Measurements from ENCODE around the gene FSTL3. TPM values are rescaled to one million over a fixed set of nuclear protein-coding genes. Genes with fewer than 3 reads are reported as not detected.
"Not testable (repeated sequence)": the region's sequence is repeated elsewhere in the genome, so short reads cannot be mapped to it uniquely, and the experiment has no call there.

Gene FSTL3
- polyA plus RNA-seq, 1 of the 3 experiments (the other 2 are of a cell fraction): 64.4 TPM

DNA sequence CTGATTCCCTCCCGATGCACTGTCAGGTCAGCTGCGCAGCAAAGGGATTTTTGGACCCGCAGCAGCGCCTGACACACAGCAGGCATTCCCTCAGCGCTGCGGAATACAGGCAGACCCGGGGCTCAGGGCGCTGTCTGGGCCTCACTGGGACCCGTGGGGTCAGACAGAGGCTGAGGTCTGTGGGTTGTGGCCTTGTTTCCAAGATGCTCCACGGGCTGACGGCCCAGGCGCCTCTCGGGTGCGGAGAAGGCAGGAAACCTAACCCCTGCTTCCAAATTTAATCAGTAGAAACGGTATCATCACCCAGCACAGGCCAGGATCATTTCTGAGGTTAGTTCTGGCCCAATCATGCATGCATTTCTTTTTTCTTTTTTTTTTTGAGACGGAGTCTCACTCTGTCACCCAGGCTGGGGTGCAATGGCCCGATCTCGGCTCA is 12.5 kb upstream of the FSTL3 start (continued):
- no peak for TF ChIP-seq FOSL2 (IDR thresholded peaks at IDR 0.05; ENCODE audit: borderline replicate concordance, low read depth)

DNA sequence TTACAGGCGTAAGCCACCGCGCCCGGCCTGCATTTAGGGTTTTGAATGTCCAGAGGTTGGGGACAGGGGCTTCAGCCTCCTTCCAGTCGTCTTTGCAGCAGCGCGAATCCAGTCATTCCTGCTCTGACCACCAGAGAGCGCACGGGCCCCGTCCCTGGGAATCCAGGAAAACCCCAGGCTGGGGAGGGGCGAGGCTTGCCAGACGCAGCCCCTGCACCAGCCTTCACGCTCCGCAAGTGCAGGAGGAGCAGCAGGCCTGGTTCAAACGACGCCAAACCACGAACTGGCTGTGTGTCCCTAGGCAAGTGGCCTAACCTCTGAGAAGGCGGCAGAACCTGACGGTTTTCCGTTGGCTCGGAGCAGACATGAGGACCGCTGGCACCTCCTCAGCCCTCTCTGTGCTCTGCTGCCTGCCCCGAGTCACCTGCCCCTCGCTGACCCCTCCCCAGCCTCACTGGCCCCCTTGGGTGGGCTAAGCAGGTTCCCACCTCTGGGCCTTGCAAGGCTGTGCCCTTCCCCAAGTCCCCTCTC is 11.2 kb upstream of the FSTL3 start:
- 4% methylated on average over 13 of the region's 24 CpGs for WGBS (ENCODE audit: low lambda C conversion rate)
- peak overlapping the region; percentile 63; the same call in 1 of the 2 replicates for H2AFZ ChIP-seq (ENCODE audit: low read depth)
- H3K4me1 ChIP-seq (ENCODE audit: control insufficient read depth in 1 of 2, insufficient read depth in 2 of 2, low read depth in 1 of 2, low read length in 1 of 2): peaks cover 7 to 29% of the 10 kb centered on the region in 2 experiments; a peak in 2 of 4 replicates
- H4K20me1 ChIP-seq (ENCODE audit: insufficient read depth): peaks cover 25% of the 10 kb centered on the region
- H3K27ac ChIP-seq (ENCODE audit: low read depth in 2 of 2, low read length in 1 of 2): peak overlapping the region in 1 of 2 experiments; percentile 44; a peak in 1 of 4 replicates
- H3K9me2 ChIP-seq: no peaks in the 10 kb centered on the region
- H3K79me2 ChIP-seq (ENCODE audit: insufficient read depth): peaks cover 33% of the 10 kb centered on the region
- H3K9me3 ChIP-seq: no peaks in the 10 kb centered on the region
- peak; percentile 97 for DNase-seq
- CTCF ChIA-PET: interaction anchor here (1.4 kb wide), 1 partner anchor 69 kb away, joined by 7 read pairs; no protein-coding TSS in a partner anchor
- H3K4me2 ChIP-seq: peak overlapping the region; percentile 81; the same call in 1 of the 2 replicates
- peak; percentile 42; the same call in 1 of the 2 replicates for TF ChIP-seq MXI1 (IDR thresholded peaks at IDR 0.05; ENCODE audit: low read depth, low read length)
- peak; percentile 54 for TF ChIP-seq CHD2 (IDR thresholded peaks at IDR 0.05; ENCODE audit: low read length, partially characterized antibody)
- peak; percentile 93 for TF ChIP-seq SMC3 (IDR thresholded peaks at IDR 0.05; ENCODE audit: low read depth, low read length)
- TF ChIP-seq, protein P1, sequence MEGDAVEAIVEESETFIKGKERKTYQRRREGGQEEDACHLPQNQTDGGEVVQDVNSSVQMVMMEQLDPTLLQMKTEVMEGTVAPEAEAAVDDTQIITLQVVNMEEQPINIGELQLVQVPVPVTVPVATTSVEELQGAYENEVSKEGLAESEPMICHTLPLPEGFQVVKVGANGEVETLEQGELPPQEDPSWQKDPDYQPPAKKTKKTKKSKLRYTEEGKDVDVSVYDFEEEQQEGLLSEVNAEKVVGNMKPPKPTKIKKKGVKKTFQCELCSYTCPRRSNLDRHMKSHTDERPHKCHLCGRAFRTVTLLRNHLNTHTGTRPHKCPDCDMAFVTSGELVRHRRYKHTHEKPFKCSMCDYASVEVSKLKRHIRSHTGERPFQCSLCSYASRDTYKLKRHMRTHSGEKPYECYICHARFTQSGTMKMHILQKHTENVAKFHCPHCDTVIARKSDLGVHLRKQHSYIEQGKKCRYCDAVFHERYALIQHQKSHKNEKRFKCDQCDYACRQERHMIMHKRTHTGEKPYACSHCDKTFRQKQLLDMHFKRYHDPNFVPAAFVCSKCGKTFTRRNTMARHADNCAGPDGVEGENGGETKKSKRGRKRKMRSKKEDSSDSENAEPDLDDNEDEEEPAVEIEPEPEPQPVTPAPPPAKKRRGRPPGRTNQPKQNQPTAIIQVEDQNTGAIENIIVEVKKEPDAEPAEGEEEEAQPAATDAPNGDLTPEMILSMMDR (IDR thresholded peaks at IDR 0.05): peak; percentile 88
- TF ChIP-seq, protein P2, sequence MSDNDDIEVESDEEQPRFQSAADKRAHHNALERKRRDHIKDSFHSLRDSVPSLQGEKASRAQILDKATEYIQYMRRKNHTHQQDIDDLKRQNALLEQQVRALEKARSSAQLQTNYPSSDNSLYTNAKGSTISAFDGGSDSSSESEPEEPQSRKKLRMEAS (IDR thresholded peaks at IDR 0.05; ENCODE audit: low read depth): peak; percentile 88
- TF ChIP-seq, protein P3, sequence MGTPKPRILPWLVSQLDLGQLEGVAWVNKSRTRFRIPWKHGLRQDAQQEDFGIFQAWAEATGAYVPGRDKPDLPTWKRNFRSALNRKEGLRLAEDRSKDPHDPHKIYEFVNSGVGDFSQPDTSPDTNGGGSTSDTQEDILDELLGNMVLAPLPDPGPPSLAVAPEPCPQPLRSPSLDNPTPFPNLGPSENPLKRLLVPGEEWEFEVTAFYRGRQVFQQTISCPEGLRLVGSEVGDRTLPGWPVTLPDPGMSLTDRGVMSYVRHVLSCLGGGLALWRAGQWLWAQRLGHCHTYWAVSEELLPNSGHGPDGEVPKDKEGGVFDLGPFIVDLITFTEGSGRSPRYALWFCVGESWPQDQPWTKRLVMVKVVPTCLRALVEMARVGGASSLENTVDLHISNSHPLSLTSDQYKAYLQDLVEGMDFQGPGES (IDR thresholded peaks at IDR 0.05; ENCODE audit: low read depth, low read length): no peak
- TF ChIP-seq YY1 (IDR thresholded peaks at IDR 0.05; ENCODE audit: low read depth): no peak
- no peak for TF ChIP-seq ELF1 (IDR thresholded peaks at IDR 0.05)
- TF ChIP-seq, protein P4, sequence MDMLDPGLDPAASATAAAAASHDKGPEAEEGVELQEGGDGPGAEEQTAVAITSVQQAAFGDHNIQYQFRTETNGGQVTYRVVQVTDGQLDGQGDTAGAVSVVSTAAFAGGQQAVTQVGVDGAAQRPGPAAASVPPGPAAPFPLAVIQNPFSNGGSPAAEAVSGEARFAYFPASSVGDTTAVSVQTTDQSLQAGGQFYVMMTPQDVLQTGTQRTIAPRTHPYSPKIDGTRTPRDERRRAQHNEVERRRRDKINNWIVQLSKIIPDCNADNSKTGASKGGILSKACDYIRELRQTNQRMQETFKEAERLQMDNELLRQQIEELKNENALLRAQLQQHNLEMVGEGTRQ (IDR thresholded peaks at IDR 0.05; ENCODE audit: borderline replicate concordance, low read depth, low read length): no peak
- no peak for TF ChIP-seq SIN3A (IDR thresholded peaks at IDR 0.05; ENCODE audit: borderline replicate concordance, low read depth, low read length)
- TF ChIP-seq FOXJ3 (CRISPR knock-in tag; IDR thresholded peaks at IDR 0.05): no peak
- TF ChIP-seq NRF1 (IDR thresholded peaks at IDR 0.05; ENCODE audit: low read depth, low read length): no peak
- peak; percentile 96 for TF ChIP-seq RAD21 (IDR thresholded peaks at IDR 0.05; ENCODE audit: low read length)
- TF ChIP-seq, protein P5, sequence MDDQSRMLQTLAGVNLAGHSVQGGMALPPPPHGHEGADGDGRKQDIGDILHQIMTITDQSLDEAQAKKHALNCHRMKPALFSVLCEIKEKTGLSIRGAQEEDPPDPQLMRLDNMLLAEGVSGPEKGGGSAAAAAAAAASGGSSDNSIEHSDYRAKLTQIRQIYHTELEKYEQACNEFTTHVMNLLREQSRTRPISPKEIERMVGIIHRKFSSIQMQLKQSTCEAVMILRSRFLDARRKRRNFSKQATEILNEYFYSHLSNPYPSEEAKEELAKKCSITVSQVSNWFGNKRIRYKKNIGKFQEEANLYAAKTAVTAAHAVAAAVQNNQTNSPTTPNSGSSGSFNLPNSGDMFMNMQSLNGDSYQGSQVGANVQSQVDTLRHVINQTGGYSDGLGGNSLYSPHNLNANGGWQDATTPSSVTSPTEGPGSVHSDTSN (IDR thresholded peaks at IDR 0.05): no peak
- TF ChIP-seq RCOR1 (IDR thresholded peaks at IDR 0.05; ENCODE audit: low read length): peak; percentile 48; the same call in 1 of the 2 replicates
- TF ChIP-seq TAF1 (IDR thresholded peaks at IDR 0.05; ENCODE audit: borderline replicate concordance, low read depth, low read length): no peak
- TF ChIP-seq TCF12 (IDR thresholded peaks at IDR 0.05): no peak
- no peak for TF ChIP-seq EZH2phosphoT487 (IDR thresholded peaks at IDR 0.05; ENCODE audit: borderline replicate concordance, low read depth)
- TF ChIP-seq RFX5 (IDR thresholded peaks at IDR 0.05; ENCODE audit: low read length): no peak
- TF ChIP-seq FOSL2 (IDR thresholded peaks at IDR 0.05; ENCODE audit: borderline replicate concordance, low read depth): no peak
- H3F3A ChIP-seq (replicated peaks; ENCODE audit: insufficient read depth): peaks cover 8% of the 10 kb centered on the region
- POLR2A ChIA-PET: no interaction called here
- no peaks in the 10 kb centered on the region for H3K36me3 ChIP-seq (replicated peaks in 1 of 2; ENCODE audit: control insufficient read depth in 1 of 2, insufficient read depth in 2 of 2, low read length in 1 of 2)
- no peak overlapping the region for H3K9ac ChIP-seq
- H3K27me3 ChIP-seq (ENCODE audit: insufficient read depth): no peaks in the 10 kb centered on the region
- peak overlapping the region in 1 of 2 experiments; percentile 50; a peak in 1 of 4 replicates for H3K4me3 ChIP-seq (ENCODE audit: low read depth in 2 of 2, low read length in 1 of 2)

DNA sequence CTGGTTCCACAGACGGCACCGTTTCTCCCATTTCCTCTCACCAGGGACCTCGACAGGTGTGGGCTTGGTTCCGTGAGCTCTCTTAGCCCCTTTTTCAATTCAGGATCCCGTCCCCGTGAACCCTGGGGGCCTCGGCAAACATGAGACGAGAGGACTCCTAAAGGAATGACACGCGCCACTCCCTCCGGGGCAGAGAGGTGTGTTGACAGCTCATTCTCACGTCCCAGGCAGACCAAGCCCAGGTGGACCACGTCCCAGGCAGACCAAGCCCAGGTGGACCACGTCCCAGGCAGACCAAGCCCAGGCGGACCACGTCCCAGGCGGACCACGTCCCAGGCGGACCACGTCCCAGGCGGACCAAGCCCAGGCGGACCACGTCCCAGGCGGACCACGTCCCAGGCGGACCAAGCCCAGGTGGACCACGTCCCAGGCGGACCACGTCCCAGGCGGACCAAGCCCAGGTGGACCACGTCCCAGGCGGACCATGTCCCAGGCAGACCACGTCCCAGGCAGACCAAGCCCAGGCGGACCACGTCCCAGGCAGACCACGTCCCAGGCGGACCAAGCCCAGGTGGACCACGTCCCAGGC is 9.1 kb upstream of the FSTL3 start:
- CTCF ChIA-PET: interaction anchor here (1.1 to 1.7 kb wide), 3 partner anchors 8 to 67 kb away, joined by 3 to 8 read pairs (median 3); no protein-coding TSS in a partner anchor
- H3F3A ChIP-seq (replicated peaks; ENCODE audit: insufficient read depth); H2AFZ ChIP-seq (ENCODE audit: low read depth); H3K9ac ChIP-seq; H4K20me1 ChIP-seq (ENCODE audit: insufficient read depth); H3K36me3 ChIP-seq (replicated peaks in 1 of 2; ENCODE audit: control insufficient read depth in 1 of 2, insufficient read depth in 2 of 2, low read length in 1 of 2); H3K4me2 ChIP-seq; DNase-seq; H3K4me3 ChIP-seq (ENCODE audit: low read depth in 2 of 2, low read length in 1 of 2); POLR2A ChIA-PET; H3K27ac ChIP-seq (ENCODE audit: low read depth in 2 of 2, low read length in 1 of 2); H3K9me2 ChIP-seq; H3K9me3 ChIP-seq; H3K27me3 ChIP-seq (ENCODE audit: insufficient read depth): not testable (repeated sequence)
- 77% methylated on average over 12 of the region's 38 CpGs for WGBS (ENCODE audit: low lambda C conversion rate)
- Histone ChIP-seq H3K4me1 (ENCODE audit: control insufficient read depth in 1 of 2, insufficient read depth in 2 of 2, low read depth in 1 of 2, low read length in 1 of 2) (peaks cover 0 to 10% of the 10 kb centered on the region in 2 experiments; a peak in 1 of 4 replicates), H3K79me2 (ENCODE audit: insufficient read depth) (peaks cover 12% of the 10 kb centered on the region)
